GM18907 (cell line): ENCODE data around the gene TEAD3.
"Not testable (repeated sequence)": the region's sequence is repeated elsewhere in the genome, so short reads cannot be mapped to it uniquely, and the experiment has no call there.

Source experiments
- ATAC-seq: cut with Tn5 transposase; IDR thresholded peaks from one replicate; pipeline ENCODE4 v1.9.1; 2021; ENCODE audit warnings: mild to moderate bottlenecking, moderate library complexity; ENCODE audit not compliant: unreplicated experiment

TEAD3 gene

GRCh38 chr6:35452183-35453090 is 44.4 kb downstream of the TEAD3 start, which contains the start of gene FANCE:
Gene FANCE (plus strand): TSS chr6:35452338. CDS start chr6:35452546, 208 bp downstream.
- ATAC-seq, result peak; percentile 92

- ATAC-seq, result no peak
Observed at GRCh38 chr6:35451354-35452182, 45.3 kb downstream of the TEAD3 start.

- ATAC-seq, result peak; percentile 42
Observed at GRCh38 chr6:35449287-35449881, 47.5 kb downstream of the TEAD3 start.

GRCh38 chr6:35448191-35448590 is 48.7 kb downstream of the TEAD3 start:
- ATAC-seq, result no peak

- ATAC-seq, result no peak
Observed at GRCh38 chr6:35445691-35446090, 51.2 kb downstream of the TEAD3 start.

- ATAC-seq, result no peak
Observed at GRCh38 chr6:35443341-35444030, 53.4 kb downstream of the TEAD3 start.

- no peak for ATAC-seq
Observed at GRCh38 chr6:35442693-35443092, 54.2 kb downstream of the TEAD3 start.

- no peak for ATAC-seq
Observed at GRCh38 chr6:35441642-35442041, 55.2 kb downstream of the TEAD3 start.

- no peak for ATAC-seq
Observed at GRCh38 chr6:35441205-35441604, 55.7 kb downstream of the TEAD3 start.

- ATAC-seq, result no peak
Observed at GRCh38 chr6:35439308-35439707, 57.6 kb downstream of the TEAD3 start.

GRCh38 chr6:35438378-35439065 is 58.4 kb downstream of the TEAD3 start:
- not testable (repeated sequence) for ATAC-seq

GRCh38 chr6:35436071-35436857 is 60.6 kb downstream of the TEAD3 start:
- ATAC-seq, result no peak

- ATAC-seq, result no peak
Observed at GRCh38 chr6:35435074-35435837, 61.6 kb downstream of the TEAD3 start.

GRCh38 chr6:35432702-35433101 is 64.2 kb downstream of the TEAD3 start:
- ATAC-seq, result not testable (repeated sequence)

- ATAC-seq, result no peak
Observed at GRCh38 chr6:35432291-35432690, 64.6 kb downstream of the TEAD3 start.

- no peak for ATAC-seq
Observed at GRCh38 chr6:35429463-35429862, 67.4 kb downstream of the TEAD3 start.

- ATAC-seq, result no peak
Observed at GRCh38 chr6:35428421-35429149, 68.3 kb downstream of the TEAD3 start.

GRCh38 chr6:35427851-35428321 is 69.0 kb downstream of the TEAD3 start:
- no peak for ATAC-seq
